Large intestine (tissue), 3 donors: ENCODE measurements around the gene KRTCAP2. TPM values are rescaled to one million over a fixed set of nuclear protein-coding genes. Genes with fewer than 3 reads are reported as not detected.
"Not testable (repeated sequence)": the region's sequence is repeated elsewhere in the genome, so short reads cannot be mapped to it uniquely, and the experiment has no call there.

Experiments
- DNase-seq, 2 donors: peaks; one replicate each; pipeline versions ENCODE4 v3.0.0 to v3.0.0-alpha.2; 2013
- H3K27ac ChIP-seq: one replicate; pipeline ENCODE4 v1.5.1; 2013; ENCODE audit warnings: low read length
- H3K27me3 ChIP-seq: 2 replicates; pipeline ENCODE4 v1.6.1; 2013; ENCODE audit warnings: low read length; ENCODE audit not compliant: control insufficient read depth, insufficient read depth
- H3K36me3 ChIP-seq: 2 replicates; pipeline ENCODE4 v1.6.1; 2013; ENCODE audit warnings: low read length; ENCODE audit not compliant: control insufficient read depth, insufficient read depth
- H3K4me1 ChIP-seq: one replicate; pipeline ENCODE4 v1.6.1; 2013; ENCODE audit warnings: low read length; ENCODE audit not compliant: control insufficient read depth, insufficient read depth
- H3K4me3 ChIP-seq: one replicate; pipeline ENCODE4 v1.5.1; 2013; ENCODE audit warnings: low read length
- H3K9me3 ChIP-seq: one replicate; pipeline ENCODE4 v1.6.1; 2013; ENCODE audit warnings: mild to moderate bottlenecking, low read depth, low read length, moderate library complexity; ENCODE audit not compliant: control insufficient read depth
- WGBS: methylation state at CpG from one replicate; pipeline ENCODE4 v1.1.5; 2013; ENCODE audit warnings: low lambda C conversion rate; ENCODE audit not compliant: insufficient coverage; 5-methylcytosine and 5-hydroxymethylcytosine counted together
- polyA plus RNA-seq: library from polyadenylated mRNA; unstranded; fragments of 120-200 nt; gene quantifications from one replicate; pipeline ENCODE4 v1.2.1, GENCODE V29; 2013

The KRTCAP2 gene
- polyA plus RNA-seq, 1 donor = 142 TPM

DNA sequence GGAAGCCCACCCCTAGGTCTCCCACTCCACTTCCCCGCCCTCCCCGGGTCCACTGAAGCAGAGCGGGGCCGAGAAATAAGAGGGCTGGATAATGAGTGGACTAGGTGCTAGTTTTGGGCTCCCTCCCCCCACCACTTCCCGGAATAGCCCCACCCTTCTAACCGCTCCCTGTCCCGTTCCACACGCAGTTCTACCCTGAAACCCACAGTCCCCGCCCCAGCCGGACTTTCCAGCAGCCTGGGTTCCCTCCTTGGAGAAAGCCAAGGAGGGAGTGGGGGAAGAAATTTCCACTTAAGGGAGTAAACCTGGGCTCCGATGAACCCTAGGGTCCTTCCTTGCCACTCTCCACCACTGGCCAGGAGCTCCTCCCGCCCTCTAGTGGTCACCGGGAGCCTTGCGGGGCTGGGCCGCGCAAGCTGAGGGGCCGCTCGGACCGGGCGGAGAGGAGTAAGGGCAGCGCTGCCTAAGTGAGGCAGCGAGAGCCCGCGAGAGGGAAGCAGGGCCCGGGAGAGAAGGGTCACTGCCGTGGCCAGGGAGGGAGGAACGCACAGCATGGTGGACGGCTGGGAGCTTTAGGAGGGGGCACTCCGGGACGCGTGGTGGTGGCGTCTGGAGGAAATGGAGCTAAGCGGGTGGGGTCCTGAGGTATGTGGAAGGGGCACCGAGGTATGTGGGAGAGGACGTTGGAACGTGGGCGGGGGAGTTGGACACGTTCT, 20.3 kb upstream of the KRTCAP2 start:
- WGBS = no CpG with 5 or more reads among the region's 38 CpGs
- peaks cover 21% of the 10 kb centered on the region for H3K4me1 ChIP-seq

DNA sequence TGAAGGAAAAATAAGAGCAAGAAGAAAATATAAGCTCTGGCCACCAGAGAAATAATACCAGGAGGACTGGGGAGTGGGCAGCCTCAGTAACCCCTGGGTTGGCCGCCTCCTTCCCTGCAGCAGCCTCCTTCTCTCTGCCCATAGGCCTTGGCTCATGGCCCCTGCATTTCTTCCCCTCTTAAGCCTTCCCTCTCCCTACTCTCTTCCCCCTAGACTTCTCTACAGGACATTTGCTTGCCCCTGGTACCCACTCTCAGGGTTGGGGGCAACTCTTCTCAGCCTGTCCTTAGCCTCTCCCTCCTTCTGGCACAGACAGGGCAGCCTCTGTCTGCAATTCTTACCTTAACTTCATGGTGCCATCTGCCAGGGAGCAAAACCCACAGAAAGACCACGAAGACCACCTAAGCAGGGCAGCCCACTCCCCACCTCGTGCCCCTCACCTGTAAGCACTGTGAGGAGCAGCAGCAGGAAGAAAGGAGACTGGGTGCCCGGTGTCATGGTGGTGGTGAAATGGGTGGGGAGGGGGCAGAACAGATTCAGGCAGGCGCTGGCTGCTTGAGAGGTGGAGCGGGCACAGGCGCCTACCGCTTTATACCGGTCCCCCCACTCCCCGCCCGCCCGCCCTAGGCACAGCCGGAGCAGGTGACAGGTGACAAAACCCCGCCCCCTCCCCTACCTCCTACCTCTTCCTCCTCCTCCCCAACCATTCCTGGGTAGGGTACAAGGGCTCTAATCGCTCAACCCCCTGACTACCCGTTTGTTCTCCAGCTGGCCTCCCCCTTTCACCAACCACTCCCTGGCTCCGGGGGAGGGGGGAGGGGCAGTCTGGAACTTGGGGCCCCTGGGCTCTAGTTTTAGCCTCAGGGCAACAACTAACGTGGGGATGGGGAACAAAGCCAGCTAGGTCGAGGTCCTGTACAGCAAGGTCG, 19.5 kb upstream of the KRTCAP2 start:
- no peaks in the 10 kb centered on the region for H3K9me3 ChIP-seq
- peak overlapping the region; percentile 47 for H3K4me3 ChIP-seq
- H3K4me1 ChIP-seq = peaks cover 21% of the 10 kb centered on the region
- DNase-seq = peak in 1 of 2 donors; percentile 66
- peak overlapping the region; percentile 57 for H3K27ac ChIP-seq
- H3K36me3 ChIP-seq = peaks cover 5% of the 10 kb centered on the region
- H3K27me3 ChIP-seq = peaks cover 14% of the 10 kb centered on the region
- WGBS = no CpG with 5 or more reads among the region's 20 CpGs

More for the DNA sequence above, 20.3 kb upstream of the KRTCAP2 start:
- Histone ChIP-seq H3K9me3 (no peaks in the 10 kb centered on the region), H3K27ac (peak overlapping the region; percentile 57), H3K4me3 (peak overlapping the region; percentile 47), H3K36me3 (peaks cover 10% of the 10 kb centered on the region), H3K27me3 (peaks cover 14% of the 10 kb centered on the region)
- DNase-seq = peak; percentile 83 to 84

DNA sequence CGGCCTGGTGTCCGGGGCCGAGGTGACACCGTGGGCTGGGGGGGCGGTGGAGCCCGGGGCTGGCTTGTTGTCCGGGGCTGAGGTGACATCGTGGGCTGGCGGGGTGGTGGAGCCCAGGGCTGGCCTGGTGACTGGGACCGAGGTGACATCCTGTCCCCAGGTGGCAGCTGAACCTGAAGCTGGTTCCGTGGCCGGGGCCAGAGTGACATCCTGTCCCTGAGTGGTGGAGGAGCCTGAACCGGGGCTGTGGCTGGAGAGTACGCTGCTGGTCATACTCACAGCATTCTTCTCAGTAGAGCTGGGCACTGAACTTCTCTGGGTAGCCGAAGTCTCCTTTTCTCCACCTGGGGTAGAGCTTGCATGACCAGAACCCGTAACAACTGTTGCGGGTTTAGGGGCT, 18.8 kb upstream of the KRTCAP2 start:
- Histone ChIP-seq H3K9me3 (no peaks in the 10 kb centered on the region), H3K4me3 (no peak overlapping the region), H3K27ac (no peak overlapping the region), H3K27me3 (peaks cover 14% of the 10 kb centered on the region), H3K4me1 (peaks cover 25% of the 10 kb centered on the region), H3K36me3 (peaks cover 5% of the 10 kb centered on the region)
- no peak for DNase-seq
- no CpG with 5 or more reads among the region's 17 CpGs for WGBS

DNA sequence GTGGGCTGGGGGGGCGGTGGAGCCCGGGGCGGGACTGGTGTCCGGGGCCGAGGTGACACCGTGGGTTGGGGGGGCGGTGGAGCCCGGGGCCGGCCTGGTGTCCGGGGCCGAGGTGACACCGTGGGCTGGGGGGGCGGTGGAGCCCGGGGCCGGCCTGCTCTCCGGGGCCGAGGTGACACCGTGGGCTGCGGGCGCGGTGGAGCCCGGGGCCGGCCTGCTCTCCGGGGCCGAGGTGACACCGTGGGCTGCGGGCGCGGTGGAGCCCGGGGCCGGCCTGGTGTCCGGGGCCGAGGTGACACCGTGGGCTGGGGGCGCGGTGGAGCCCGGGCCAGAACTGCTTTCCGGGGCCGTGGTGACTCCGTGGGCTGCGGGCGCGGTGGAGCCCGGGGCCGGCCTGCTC, 16.8 kb upstream of the KRTCAP2 start:
- H3K4me3 ChIP-seq, H3K9me3 ChIP-seq, H3K36me3 ChIP-seq, H3K27me3 ChIP-seq, DNase-seq, H3K27ac ChIP-seq: not testable (repeated sequence)
- H3K4me1 ChIP-seq = peaks cover 44% of the 10 kb centered on the region
- WGBS = no CpG with 5 or more reads among the region's 45 CpGs

DNA sequence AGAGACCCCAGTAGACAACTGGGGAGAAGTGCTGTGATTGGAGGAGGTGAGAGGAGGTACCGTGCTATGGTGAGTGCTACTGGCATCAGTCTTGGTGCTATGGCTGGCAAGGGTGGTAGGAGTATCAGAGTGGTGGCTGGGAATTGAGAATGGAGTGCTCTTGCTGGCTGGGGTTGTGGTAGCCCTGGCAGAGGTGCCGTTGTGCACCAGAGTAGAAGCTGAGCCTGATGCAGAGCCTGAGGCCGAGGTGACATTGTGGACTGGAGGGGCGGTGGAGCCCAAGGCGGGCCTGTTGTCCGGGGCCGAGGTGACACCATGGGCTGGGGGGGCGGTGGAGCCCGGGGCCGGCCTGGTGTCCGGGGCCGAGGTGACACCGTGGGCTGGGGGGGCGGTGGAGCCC, 15.2 kb upstream of the KRTCAP2 start:
- DNase-seq = no peak
- 100% methylated on average over 1 of the region's 14 CpGs for WGBS
- H3K4me1 ChIP-seq = peaks cover 35% of the 10 kb centered on the region
- no peaks in the 10 kb centered on the region for H3K36me3 ChIP-seq
- H3K27ac ChIP-seq = no peak overlapping the region
- H3K27me3 ChIP-seq = no peaks in the 10 kb centered on the region
- no peaks in the 10 kb centered on the region for H3K9me3 ChIP-seq
- H3K4me3 ChIP-seq = no peak overlapping the region

DNA sequence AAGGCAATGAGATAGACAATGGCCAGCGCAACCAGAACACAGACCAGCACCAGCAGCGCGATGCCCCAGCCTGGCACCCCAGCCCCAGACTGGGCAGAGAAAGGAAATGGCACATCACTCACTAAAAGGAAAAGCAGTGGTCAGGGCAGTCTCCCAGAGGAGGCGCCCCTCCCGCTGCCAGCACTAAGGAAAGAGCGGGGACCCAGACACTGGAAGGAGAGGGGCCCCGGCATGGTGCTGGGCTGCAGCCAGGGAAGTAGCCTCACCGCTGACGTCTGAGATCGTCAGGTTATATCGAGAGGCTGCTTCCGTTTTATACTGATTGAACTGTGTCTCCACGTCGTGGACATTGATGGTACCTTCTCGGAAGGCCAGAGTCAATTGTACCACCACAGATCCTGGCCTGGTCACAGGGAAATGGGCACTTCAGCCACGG, 14.4 kb upstream of the KRTCAP2 start:
- no peak for DNase-seq
- Histone ChIP-seq H3K4me3 (no peak overlapping the region), H3K9me3 (no peaks in the 10 kb centered on the region), H3K27ac (no peak overlapping the region), H3K4me1 (peaks cover 29% of the 10 kb centered on the region), H3K36me3 (no peaks in the 10 kb centered on the region), H3K27me3 (no peaks in the 10 kb centered on the region)
- WGBS = no CpG with 5 or more reads among the region's 16 CpGs

DNA sequence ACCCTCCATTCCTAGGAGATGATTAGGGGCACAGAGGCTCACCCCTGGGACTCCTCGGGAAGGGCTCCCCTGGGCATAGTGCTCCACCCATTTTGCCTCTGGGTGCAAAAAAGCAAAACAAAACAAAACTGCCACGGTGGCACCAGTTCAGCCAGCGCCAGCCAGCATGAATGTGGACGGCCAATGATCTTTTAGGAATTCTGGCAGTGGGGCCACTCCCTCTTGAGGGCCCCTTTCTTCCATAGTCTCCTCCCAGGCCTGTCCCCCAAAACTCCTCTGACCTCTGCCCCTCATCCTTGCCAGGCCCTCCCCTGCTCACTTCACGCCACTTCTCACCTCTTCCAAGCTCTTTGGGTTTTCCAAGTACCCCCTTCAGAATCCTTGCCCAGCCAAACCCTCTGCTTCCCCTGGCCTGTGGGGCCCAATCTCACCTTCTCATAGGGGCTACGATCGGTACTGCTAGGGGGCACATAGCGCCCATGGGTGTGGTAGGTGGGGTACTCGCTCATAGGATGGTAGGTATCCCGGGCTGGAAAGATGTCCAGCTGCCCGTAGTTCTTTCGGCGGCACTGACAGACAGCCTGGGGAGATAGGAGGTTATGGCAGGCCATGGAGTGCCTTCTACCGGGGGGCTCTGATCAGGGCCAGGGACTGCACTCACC, 13.8 kb upstream of the KRTCAP2 start:
- Histone ChIP-seq H3K36me3 (no peaks in the 10 kb centered on the region), H3K9me3 (no peaks in the 10 kb centered on the region), H3K4me1 (peaks cover 26% of the 10 kb centered on the region), H3K27me3 (no peaks in the 10 kb centered on the region), H3K4me3 (no peak overlapping the region), H3K27ac (peak overlapping the region; percentile 35)
- DNase-seq = no peak
- WGBS = 40% methylated on average over 1 of the region's 14 CpGs

DNA sequence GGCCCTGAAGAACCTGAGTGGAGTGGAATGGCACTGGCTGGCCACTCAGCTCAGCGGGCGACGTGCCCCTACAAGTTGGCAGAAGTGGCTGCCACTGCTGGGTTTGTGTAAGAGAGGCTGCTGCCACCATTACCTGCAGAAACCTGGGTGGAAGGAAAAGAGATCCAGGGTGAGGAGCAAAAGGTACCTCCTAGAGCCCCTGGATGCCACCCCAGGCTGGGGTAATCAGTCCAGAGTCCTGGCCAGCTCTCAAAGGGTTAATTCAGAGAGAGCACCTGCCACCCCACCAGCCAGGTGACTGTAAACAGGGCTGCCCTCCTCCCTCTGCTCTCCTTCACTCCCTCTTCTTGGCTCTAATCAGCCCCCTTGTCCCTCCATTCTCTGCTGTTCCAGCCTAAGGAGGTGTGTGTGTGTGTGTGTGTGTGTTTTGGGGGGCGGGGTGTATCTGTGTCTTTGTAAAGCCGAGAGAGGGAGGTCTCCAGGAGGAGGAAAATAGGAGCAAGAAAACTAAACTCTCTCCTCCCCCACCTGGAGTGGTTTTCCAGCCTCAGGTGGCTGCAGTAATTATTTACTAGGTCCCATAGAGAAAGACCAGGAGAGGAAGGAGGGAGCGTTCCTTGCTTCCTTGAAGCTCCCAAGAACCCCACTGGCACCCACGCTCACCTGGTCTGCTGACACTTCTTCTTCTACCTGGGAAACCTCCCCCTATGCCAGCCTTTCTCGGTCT, 13.1 kb upstream of the KRTCAP2 start:
- Histone ChIP-seq H3K4me3 (no peak overlapping the region), H3K27me3 (no peaks in the 10 kb centered on the region), H3K27ac (peak overlapping the region; percentile 35), H3K9me3 (no peaks in the 10 kb centered on the region), H3K4me1 (peaks cover 26% of the 10 kb centered on the region), H3K36me3 (no peaks in the 10 kb centered on the region)
- DNase-seq = peak in 1 of 2 donors; percentile 71
- WGBS = no CpG with 5 or more reads among the region's 8 CpGs

DNA sequence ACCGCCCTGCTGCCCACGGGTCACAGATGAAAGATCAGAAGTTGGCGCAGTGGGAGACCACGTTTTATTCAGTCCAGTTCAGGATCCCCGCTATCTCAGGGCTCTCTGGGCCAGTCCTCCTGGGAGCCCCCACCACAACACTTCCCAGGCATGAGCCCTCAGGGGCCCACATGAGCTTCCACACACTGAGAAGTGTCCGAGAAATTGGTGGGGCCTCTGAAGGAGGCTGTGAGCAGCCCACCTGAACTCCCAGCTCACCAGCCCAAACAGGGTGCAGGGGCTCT, 12.6 kb upstream of the KRTCAP2 start:
- DNase-seq = no peak
- Histone ChIP-seq H3K4me1 (peaks cover 26% of the 10 kb centered on the region), H3K9me3 (no peaks in the 10 kb centered on the region), H3K36me3 (no peaks in the 10 kb centered on the region), H3K27ac (no peak overlapping the region), H3K27me3 (no peaks in the 10 kb centered on the region), H3K4me3 (no peak overlapping the region)
- WGBS = no CpG with 5 or more reads among the region's 6 CpGs
